Neural cell (in vitro differentiated cells): ENCODE data around the gene KRTAP10-11. TPM values are rescaled to one million over a fixed set of nuclear protein-coding genes. Genes with fewer than 3 reads are reported as not detected.

Experiments used
- H2AFZ ChIP-seq: fragments of 200-600, 300-800 bp; sonication (generic), shearing (Covaris generic); 2 replicates; pipeline ENCODE4 v1.6.0; 2014; ENCODE audit warnings: low read depth, mild to moderate bottlenecking, antibody characterized with exemption, low read length, moderate library complexity
- H3F3A ChIP-seq: fragments of 200-600 bp; shearing (Covaris generic); 2 replicates; pipeline ENCODE4 v1.6.1; 2016; ENCODE audit warnings: mild to moderate bottlenecking, moderate library complexity, mixed read lengths, antibody characterized with exemption, low read length; ENCODE audit not compliant: insufficient read depth, poor library complexity, severe bottlenecking
- H3K27ac ChIP-seq: fragments of 200-600, 300-800 bp; sonication (generic), shearing (Covaris generic); 2 replicates; pipeline ENCODE4 v1.5.1; 2014; ENCODE audit warnings: mild to moderate bottlenecking, low read length, moderate library complexity
- H3K27me3 ChIP-seq: fragments of 300-800, 200-600 bp; sonication (generic), shearing (Covaris generic); 2 replicates; pipeline ENCODE4 v1.6.0; 2014; ENCODE audit warnings: mild to moderate bottlenecking, low read depth, low read length, moderate library complexity; ENCODE audit not compliant: insufficient read depth
- H3K36me3 ChIP-seq: fragments of 300-800, 200-600 bp; sonication (generic), shearing (Covaris generic); 2 replicates; pipeline ENCODE4 v1.5.1; 2014; ENCODE audit warnings: mild to moderate bottlenecking, antibody characterized with exemption, low read length, moderate library complexity; ENCODE audit not compliant: insufficient read depth
- H3K4me2 ChIP-seq: fragments of 300-800, 200-600 bp; sonication (generic), shearing (Covaris generic); 2 replicates; pipeline ENCODE4 v1.6.0; 2014; ENCODE audit warnings: mild to moderate bottlenecking, low read length
- H3K4me3 ChIP-seq: fragments of 300-800, 200-600 bp; sonication (generic), shearing (Covaris generic); 2 replicates; pipeline ENCODE4 v1.5.1; 2014; ENCODE audit warnings: mild to moderate bottlenecking, low read length, moderate library complexity
- H3K79me2 ChIP-seq: fragments of 200-600 bp; shearing (Covaris generic); replicated peaks from 2 replicates; pipeline ENCODE4 v1.6.0; 2014; ENCODE audit warnings: mild to moderate bottlenecking, low read length, moderate library complexity; ENCODE audit not compliant: insufficient read depth
- H3K9ac ChIP-seq: fragments of 300-800, 200-600 bp; sonication (generic), shearing (Covaris generic); 2 replicates; pipeline ENCODE4 v1.6.1; 2016; ENCODE audit warnings: mild to moderate bottlenecking, low read length, mixed read lengths
- H3K9me2 ChIP-seq: fragments of 200-600 bp; shearing (Covaris generic); 2 replicates; pipeline ENCODE4 v1.6.1; 2016; ENCODE audit warnings: mild to moderate bottlenecking, low read length, mixed read lengths; ENCODE audit not compliant: insufficient read depth
- H3K9me3 ChIP-seq: fragments of 200-600, 300-800 bp; sonication (generic), shearing (Covaris generic); 2 replicates; pipeline ENCODE4 v1.6.1; 2016; ENCODE audit warnings: mild to moderate bottlenecking, mixed run types, low read length, moderate library complexity, mixed read lengths
- H4K20me1 ChIP-seq: fragments of 200-600 bp; shearing (Covaris generic); 2 replicates; pipeline ENCODE4 v1.6.1; 2016; ENCODE audit warnings: mild to moderate bottlenecking, mixed run types; ENCODE audit not compliant: insufficient read depth
- EP300 ChIP-seq: fragments of 450-650 bp; conservative IDR thresholded peaks from 2 replicates; pipeline ENCODE4 v1.6.1; 2014; ENCODE audit warnings: antibody characterized with exemption, mild to moderate bottlenecking, moderate library complexity; ENCODE audit not compliant: poor library complexity, severe bottlenecking
- EZH2 ChIP-seq: fragments of 200-600, 300-800 bp; shearing (Covaris generic), sonication (generic); IDR thresholded peaks from 2 replicates; pipeline ENCODE4 v1.6.1; 2014; ENCODE audit warnings: antibody characterized with exemption, low read length, borderline replicate concordance, mild to moderate bottlenecking; ENCODE audit not compliant: insufficient read depth, poor library complexity, severe bottlenecking
- MXI1 ChIP-seq: fragments of 450-650 bp; conservative IDR thresholded peaks from 2 replicates; pipeline ENCODE4 v1.6.1; 2014; ENCODE audit warnings: antibody characterized with exemption, mild to moderate bottlenecking; ENCODE audit not compliant: poor library complexity, severe bottlenecking
- POLR2AphosphoS5 ChIP-seq: IDR thresholded peaks from 2 replicates; pipeline ENCODE4 v1.6.1; 2012
- RAD21 ChIP-seq: fragments of 450-650 bp; conservative IDR thresholded peaks from 2 replicates; pipeline ENCODE4 v1.6.1; 2014; ENCODE audit warnings: antibody characterized with exemption, mild to moderate bottlenecking, moderate library complexity
- REST ChIP-seq: IDR thresholded peaks from 2 replicates; pipeline ENCODE4 v1.6.1; 2012; ENCODE audit warnings: borderline replicate concordance
- TAF1 ChIP-seq: IDR thresholded peaks from 2 replicates; pipeline ENCODE4 v1.6.1; 2012; ENCODE audit warnings: low read depth
- polyA plus RNA-seq: library from polyadenylated mRNA; depleted of rRNA; stranded (reverse); fragments of >200 nt; gene quantifications from 2 replicates; pipeline ENCODE4 v1.2.3, GENCODE V29; 2014
- TF ChIP-seq, protein P1 (sequence below): fragments of 450-650 bp; IDR thresholded peaks from 2 replicates; pipeline ENCODE4 v1.5.1; 2014; ENCODE audit warnings: antibody characterized with exemption, mild to moderate bottlenecking, moderate library complexity; ENCODE audit not compliant: poor library complexity, severe bottlenecking

KRTAP10-11 gene
- polyA plus RNA-seq, 1 donor from 2014 or later: not detected

- no peaks in the 10 kb centered on the region for H3K27me3 ChIP-seq
- no peaks in the 10 kb centered on the region for H3K79me2 ChIP-seq
- H3K4me3 ChIP-seq: no peak overlapping the region
- TF ChIP-seq, protein P1, sequence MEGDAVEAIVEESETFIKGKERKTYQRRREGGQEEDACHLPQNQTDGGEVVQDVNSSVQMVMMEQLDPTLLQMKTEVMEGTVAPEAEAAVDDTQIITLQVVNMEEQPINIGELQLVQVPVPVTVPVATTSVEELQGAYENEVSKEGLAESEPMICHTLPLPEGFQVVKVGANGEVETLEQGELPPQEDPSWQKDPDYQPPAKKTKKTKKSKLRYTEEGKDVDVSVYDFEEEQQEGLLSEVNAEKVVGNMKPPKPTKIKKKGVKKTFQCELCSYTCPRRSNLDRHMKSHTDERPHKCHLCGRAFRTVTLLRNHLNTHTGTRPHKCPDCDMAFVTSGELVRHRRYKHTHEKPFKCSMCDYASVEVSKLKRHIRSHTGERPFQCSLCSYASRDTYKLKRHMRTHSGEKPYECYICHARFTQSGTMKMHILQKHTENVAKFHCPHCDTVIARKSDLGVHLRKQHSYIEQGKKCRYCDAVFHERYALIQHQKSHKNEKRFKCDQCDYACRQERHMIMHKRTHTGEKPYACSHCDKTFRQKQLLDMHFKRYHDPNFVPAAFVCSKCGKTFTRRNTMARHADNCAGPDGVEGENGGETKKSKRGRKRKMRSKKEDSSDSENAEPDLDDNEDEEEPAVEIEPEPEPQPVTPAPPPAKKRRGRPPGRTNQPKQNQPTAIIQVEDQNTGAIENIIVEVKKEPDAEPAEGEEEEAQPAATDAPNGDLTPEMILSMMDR: no peak
- no peak for TF ChIP-seq TAF1
- no peak for TF ChIP-seq EZH2
- TF ChIP-seq POLR2AphosphoS5: no peak
- TF ChIP-seq REST: no peak
- no peak for TF ChIP-seq EP300
- H2AFZ ChIP-seq: no peak overlapping the region
- H3K9me3 ChIP-seq: no peaks in the 10 kb centered on the region
- no peaks in the 10 kb centered on the region for H4K20me1 ChIP-seq
- no peaks in the 10 kb centered on the region for H3K9me2 ChIP-seq
- H3K9ac ChIP-seq: no peak overlapping the region
- H3F3A ChIP-seq: no peaks in the 10 kb centered on the region
- no peak overlapping the region for H3K27ac ChIP-seq
- H3K4me2 ChIP-seq: no peak overlapping the region
- no peaks in the 10 kb centered on the region for H3K36me3 ChIP-seq
These were observed 33.5 kb upstream of the KRTAP10-11 start for GRCh38 chr21:44612669-44613229.

DNA sequence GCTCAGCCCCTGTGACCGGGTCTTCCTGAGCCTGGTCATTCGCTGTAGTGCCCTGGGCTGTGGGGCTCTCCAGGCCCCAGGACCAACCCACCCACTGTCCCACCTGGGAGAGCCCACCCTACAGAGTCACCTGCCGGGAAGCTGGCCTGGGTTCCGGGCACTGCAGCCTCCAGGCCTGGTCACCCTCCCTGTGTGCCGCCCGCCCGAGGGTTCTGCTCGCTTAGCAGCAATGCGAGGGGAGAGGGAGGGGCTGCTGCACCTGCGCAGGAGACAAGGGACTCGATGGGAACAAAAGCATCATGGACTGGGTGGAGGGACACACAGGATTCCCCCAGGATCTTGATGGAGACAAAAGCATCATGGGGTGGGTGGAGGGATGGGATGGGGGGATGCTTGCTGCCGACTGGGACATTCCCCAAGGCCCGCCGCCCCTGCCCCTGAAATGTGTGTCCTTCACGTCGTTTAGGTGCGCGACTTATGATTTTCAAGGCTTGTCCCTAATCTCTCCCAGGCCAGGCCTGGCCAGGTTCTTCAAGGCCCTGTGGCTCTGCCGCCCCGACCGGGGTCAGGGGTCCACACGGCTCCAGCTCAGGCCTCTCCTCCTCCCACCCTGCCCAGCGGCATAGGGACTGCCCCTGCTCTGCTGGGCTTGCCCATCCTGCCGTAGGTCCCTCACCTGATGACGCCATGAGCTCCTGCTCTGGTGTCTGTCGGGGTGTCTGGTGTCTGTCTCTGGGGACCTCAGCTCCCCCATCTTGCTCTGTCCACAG lies 32.6 kb upstream of the KRTAP10-11 start:
- no peak overlapping the region for H3K9ac ChIP-seq
- H3K4me2 ChIP-seq: no peak overlapping the region
- no peaks in the 10 kb centered on the region for H3K36me3 ChIP-seq
- no peak overlapping the region for H3K4me3 ChIP-seq
- H3K9me2 ChIP-seq: no peaks in the 10 kb centered on the region
- no peak for TF ChIP-seq MXI1
- H3K79me2 ChIP-seq: no peaks in the 10 kb centered on the region
- H2AFZ ChIP-seq: no peak overlapping the region
- no peaks in the 10 kb centered on the region for H4K20me1 ChIP-seq
- no peaks in the 10 kb centered on the region for H3K27me3 ChIP-seq
- no peaks in the 10 kb centered on the region for H3F3A ChIP-seq
- H3K9me3 ChIP-seq: no peaks in the 10 kb centered on the region
- no peak overlapping the region for H3K27ac ChIP-seq

DNA sequence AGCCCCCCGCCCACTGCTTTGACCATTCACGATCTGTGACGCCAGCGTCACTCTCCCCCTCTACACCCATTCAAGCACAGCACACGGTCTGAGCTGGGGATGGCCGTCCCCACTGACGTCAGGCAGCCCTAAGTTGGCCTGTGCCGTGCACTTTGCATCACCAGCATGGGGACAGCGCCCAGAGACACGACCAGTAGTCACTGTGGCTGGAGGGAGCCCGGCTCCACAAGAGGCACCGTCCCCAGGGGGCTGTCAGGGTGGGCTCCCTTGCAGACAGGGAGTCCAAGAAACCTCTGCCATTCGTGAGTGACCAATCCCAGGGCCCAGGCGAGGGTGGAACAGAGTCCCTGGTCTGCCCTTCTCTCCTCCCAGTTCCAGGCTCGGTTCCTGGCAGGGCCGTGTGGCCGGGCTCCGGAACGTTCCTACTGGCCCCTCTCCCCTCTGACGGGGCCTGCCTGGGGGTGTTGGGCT lies 32.0 kb upstream of the KRTAP10-11 start:
- H3K27me3 ChIP-seq: no peaks in the 10 kb centered on the region
- no peaks in the 10 kb centered on the region for H3F3A ChIP-seq
- H3K27ac ChIP-seq: no peak overlapping the region
- H4K20me1 ChIP-seq: no peaks in the 10 kb centered on the region
- H2AFZ ChIP-seq: no peak overlapping the region
- no peak overlapping the region for H3K9ac ChIP-seq
- H3K4me2 ChIP-seq: no peak overlapping the region
- H3K4me3 ChIP-seq: no peak overlapping the region
- no peaks in the 10 kb centered on the region for H3K79me2 ChIP-seq
- H3K9me2 ChIP-seq: no peaks in the 10 kb centered on the region
- H3K9me3 ChIP-seq: no peaks in the 10 kb centered on the region
- H3K36me3 ChIP-seq: no peaks in the 10 kb centered on the region
- no peak for TF ChIP-seq EZH2
- TF ChIP-seq, protein P1: no peak
- TF ChIP-seq EP300: no peak
- no peak for TF ChIP-seq MXI1
- TF ChIP-seq TAF1: no peak
- no peak for TF ChIP-seq POLR2AphosphoS5
- no peak for TF ChIP-seq RAD21
- TF ChIP-seq REST: no peak
